COLO668 (cell line): ENCODE results near the gene TNRC18.
"Not testable (repeated sequence)": the region's sequence is repeated elsewhere in the genome, so short reads cannot be mapped to it uniquely, and the experiment has no call there.

ENCODE experiments used
- DNase-seq: peaks from one replicate; lab custom pipeline; 2025; ENCODE audit not compliant: unreplicated experiment; lab: John Stamatoyannopoulos, UW

The TNRC18 gene

GRCh38 chr7:5295039-5296014, 128.3 kb downstream of the TNRC18 start:
- DNase-seq = no peak

GRCh38 chr7:5294169-5294987, 129.3 kb downstream of the TNRC18 start:
- no peak for DNase-seq

- DNase-seq = peak; percentile 20
Measured at GRCh38 chr7:5291711-5292335, 131.8 kb downstream of the TNRC18 start.

GRCh38 chr7:5291301-5291700, 132.3 kb downstream of the TNRC18 start:
- no peak for DNase-seq

- no peak for DNase-seq
Measured at GRCh38 chr7:5289355-5289754, 134.3 kb downstream of the TNRC18 start.

GRCh38 chr7:5288560-5288959, 135.1 kb downstream of the TNRC18 start:
- DNase-seq = not testable (repeated sequence)

- no peak for DNase-seq
Measured at GRCh38 chr7:5287802-5288201, 135.8 kb downstream of the TNRC18 start.

- not testable (repeated sequence) for DNase-seq
Measured at GRCh38 chr7:5287373-5287772, 136.3 kb downstream of the TNRC18 start.

- DNase-seq = no peak
Measured at GRCh38 chr7:5286933-5287332, 136.7 kb downstream of the TNRC18 start.

GRCh38 chr7:5284304-5285281, 139.0 kb downstream of the TNRC18 start:
- peak; percentile 98 for DNase-seq

GRCh38 chr7:5283421-5284303, 140.0 kb downstream of the TNRC18 start:
- peak; percentile 58 for DNase-seq

- peak; percentile 70 for DNase-seq
Measured at GRCh38 chr7:5282543-5283316, 140.9 kb downstream of the TNRC18 start, which contains the start of gene SLC29A4. SLC29A4 (plus strand) TSS chr7:5282943; CDS start chr7:5287817, 4,874 bp downstream.

GRCh38 chr7:5281598-5282500, 141.8 kb downstream of the TNRC18 start:
- not testable (repeated sequence) for DNase-seq

GRCh38 chr7:5279734-5280133, 143.9 kb downstream of the TNRC18 start:
- DNase-seq = no peak

GRCh38 chr7:5278766-5279165, 144.9 kb downstream of the TNRC18 start:
- DNase-seq = no peak

- no peak for DNase-seq
Measured at GRCh38 chr7:5276611-5277010, 147.0 kb downstream of the TNRC18 start.

GRCh38 chr7:5276123-5276522, 147.5 kb downstream of the TNRC18 start:
- not testable (repeated sequence) for DNase-seq
